Measurements from ENCODE around the gene VWA3B. TPM values are rescaled to one million over a fixed set of nuclear protein-coding genes. Genes with fewer than 3 reads are reported as not detected.

VWA3B gene
- total RNA-seq, 1 donor = not detected

DNA sequence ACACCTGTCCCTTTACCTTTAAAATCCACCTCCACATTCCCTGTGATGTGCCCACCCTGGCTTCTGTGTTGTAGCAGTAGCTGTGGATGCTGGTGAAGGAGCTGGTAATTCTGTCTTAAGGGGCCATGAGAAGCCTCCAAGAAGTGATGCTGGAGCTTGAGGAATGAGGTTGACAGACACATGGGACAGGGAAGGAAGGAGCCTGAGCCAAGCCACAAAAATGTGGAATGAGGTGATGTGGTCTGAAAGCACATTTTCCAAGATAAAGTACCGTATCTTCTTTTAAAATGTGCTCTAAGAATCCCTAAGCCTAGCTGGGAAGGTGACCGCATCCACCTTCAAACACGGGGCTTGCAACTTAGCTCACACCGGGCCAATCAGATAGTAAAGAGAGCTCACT lies 31.2 kb downstream of the VWA3B start:
- H3K4me3 ChIP-seq (ENCODE audit: insufficient read depth, low read length) = no peak overlapping the region
- H4K20me1 ChIP-seq (ENCODE audit: insufficient read depth, low read length) = no peaks in the 10 kb centered on the region
- H3K36me3 ChIP-seq (ENCODE audit: insufficient read depth, low read length) = no peaks in the 10 kb centered on the region
- no peaks in the 10 kb centered on the region for H3K4me1 ChIP-seq (ENCODE audit: insufficient read depth, low read length)
- no peaks in the 10 kb centered on the region for H3K9me3 ChIP-seq (ENCODE audit: low read depth, low read length)
- no peak overlapping the region for H3K4me2 ChIP-seq (ENCODE audit: insufficient read depth, low read length)
- H3K27me3 ChIP-seq (ENCODE audit: insufficient read depth, low read length) = peaks cover 60% of the 10 kb centered on the region
- DNase-seq (ENCODE audit: insufficient read length, low spot score, missing footprints) = no peak
- H3K27ac ChIP-seq (ENCODE audit: low read depth, low read length) = no peak overlapping the region
- no peak overlapping the region for H2AFZ ChIP-seq (ENCODE audit: low read length)
- H3K79me2 ChIP-seq (ENCODE audit: insufficient read depth, low read length) = no peaks in the 10 kb centered on the region
- TF ChIP-seq, protein P1, sequence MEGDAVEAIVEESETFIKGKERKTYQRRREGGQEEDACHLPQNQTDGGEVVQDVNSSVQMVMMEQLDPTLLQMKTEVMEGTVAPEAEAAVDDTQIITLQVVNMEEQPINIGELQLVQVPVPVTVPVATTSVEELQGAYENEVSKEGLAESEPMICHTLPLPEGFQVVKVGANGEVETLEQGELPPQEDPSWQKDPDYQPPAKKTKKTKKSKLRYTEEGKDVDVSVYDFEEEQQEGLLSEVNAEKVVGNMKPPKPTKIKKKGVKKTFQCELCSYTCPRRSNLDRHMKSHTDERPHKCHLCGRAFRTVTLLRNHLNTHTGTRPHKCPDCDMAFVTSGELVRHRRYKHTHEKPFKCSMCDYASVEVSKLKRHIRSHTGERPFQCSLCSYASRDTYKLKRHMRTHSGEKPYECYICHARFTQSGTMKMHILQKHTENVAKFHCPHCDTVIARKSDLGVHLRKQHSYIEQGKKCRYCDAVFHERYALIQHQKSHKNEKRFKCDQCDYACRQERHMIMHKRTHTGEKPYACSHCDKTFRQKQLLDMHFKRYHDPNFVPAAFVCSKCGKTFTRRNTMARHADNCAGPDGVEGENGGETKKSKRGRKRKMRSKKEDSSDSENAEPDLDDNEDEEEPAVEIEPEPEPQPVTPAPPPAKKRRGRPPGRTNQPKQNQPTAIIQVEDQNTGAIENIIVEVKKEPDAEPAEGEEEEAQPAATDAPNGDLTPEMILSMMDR (IDR thresholded peaks at IDR 0.05; ENCODE audit: extremely low read depth, low read depth, low read length) = no peak

DNA sequence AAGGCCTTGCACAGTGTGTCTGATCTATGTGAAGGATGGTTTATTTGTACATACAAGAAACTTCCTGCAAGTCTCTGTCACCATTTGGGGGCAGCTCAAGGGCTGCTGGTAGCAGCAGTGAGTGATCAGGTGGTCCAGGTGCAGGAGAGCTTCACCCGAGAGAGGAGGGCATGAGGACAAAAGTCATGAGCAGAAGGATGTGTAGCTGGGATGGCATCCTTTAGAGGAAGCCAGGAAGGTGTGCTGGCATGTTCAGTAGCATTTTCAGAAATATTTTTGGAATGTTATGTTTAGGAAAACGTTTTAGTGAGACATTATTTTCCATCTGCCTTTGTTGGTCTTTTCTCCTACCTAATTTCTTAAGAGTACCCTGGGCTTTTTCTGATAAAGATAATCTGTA lies 31.9 kb downstream of the VWA3B start:
- Histone ChIP-seq H3K4me2 (ENCODE audit: insufficient read depth, low read length) (no peak overlapping the region), H2AFZ (ENCODE audit: low read length) (no peak overlapping the region), H3K27me3 (ENCODE audit: insufficient read depth, low read length) (peaks cover 62% of the 10 kb centered on the region), H3K27ac (ENCODE audit: low read depth, low read length) (no peak overlapping the region), H3K4me1 (ENCODE audit: insufficient read depth, low read length) (no peaks in the 10 kb centered on the region), H4K20me1 (ENCODE audit: insufficient read depth, low read length) (no peaks in the 10 kb centered on the region), H3K36me3 (ENCODE audit: insufficient read depth, low read length) (no peaks in the 10 kb centered on the region), H3K79me2 (ENCODE audit: insufficient read depth, low read length) (no peaks in the 10 kb centered on the region), H3K4me3 (ENCODE audit: insufficient read depth, low read length) (no peak overlapping the region), H3K9me3 (ENCODE audit: low read depth, low read length) (no peaks in the 10 kb centered on the region)
- DNase-seq (ENCODE audit: insufficient read length, low spot score, missing footprints) = peak; percentile 63
- TF ChIP-seq, protein P1 (IDR thresholded peaks at IDR 0.05; ENCODE audit: extremely low read depth, low read depth, low read length) = no peak

DNA sequence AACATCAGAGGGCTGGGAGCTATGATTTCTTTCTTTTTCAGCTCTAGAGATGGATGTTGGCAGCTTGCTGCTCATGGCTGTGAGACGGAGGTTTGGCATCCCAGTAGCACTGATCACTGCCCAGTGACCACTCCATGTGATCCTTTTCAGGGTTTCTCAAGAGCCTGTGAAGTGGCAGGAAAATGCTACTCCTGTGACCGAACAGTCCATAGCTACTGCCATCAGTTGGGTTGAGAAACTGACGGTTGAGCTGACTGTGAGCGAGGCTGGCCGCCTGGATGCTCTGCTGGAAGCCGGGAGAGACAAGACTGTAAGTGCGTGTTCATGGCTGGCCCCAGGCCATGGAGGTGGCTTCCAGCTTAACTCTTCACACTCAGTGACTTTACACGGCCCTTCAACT lies 34.2 kb downstream of the VWA3B start:
- no peaks in the 10 kb centered on the region for H3K9me3 ChIP-seq (ENCODE audit: low read depth, low read length)
- H4K20me1 ChIP-seq (ENCODE audit: insufficient read depth, low read length) = no peaks in the 10 kb centered on the region
- TF ChIP-seq, protein P1 (IDR thresholded peaks at IDR 0.05; ENCODE audit: extremely low read depth, low read depth, low read length) = no peak
- H3K4me1 ChIP-seq (ENCODE audit: insufficient read depth, low read length) = no peaks in the 10 kb centered on the region
- H3K36me3 ChIP-seq (ENCODE audit: insufficient read depth, low read length) = no peaks in the 10 kb centered on the region
- H3K27ac ChIP-seq (ENCODE audit: low read depth, low read length) = no peak overlapping the region
- H3K27me3 ChIP-seq (ENCODE audit: insufficient read depth, low read length) = peaks cover 61% of the 10 kb centered on the region
- no peaks in the 10 kb centered on the region for H3K79me2 ChIP-seq (ENCODE audit: insufficient read depth, low read length)
- no peak overlapping the region for H2AFZ ChIP-seq (ENCODE audit: low read length)
- H3K4me3 ChIP-seq (ENCODE audit: insufficient read depth, low read length) = no peak overlapping the region
- no peak for DNase-seq (ENCODE audit: insufficient read length, low spot score, missing footprints)
- no peak overlapping the region for H3K4me2 ChIP-seq (ENCODE audit: insufficient read depth, low read length)

DNA sequence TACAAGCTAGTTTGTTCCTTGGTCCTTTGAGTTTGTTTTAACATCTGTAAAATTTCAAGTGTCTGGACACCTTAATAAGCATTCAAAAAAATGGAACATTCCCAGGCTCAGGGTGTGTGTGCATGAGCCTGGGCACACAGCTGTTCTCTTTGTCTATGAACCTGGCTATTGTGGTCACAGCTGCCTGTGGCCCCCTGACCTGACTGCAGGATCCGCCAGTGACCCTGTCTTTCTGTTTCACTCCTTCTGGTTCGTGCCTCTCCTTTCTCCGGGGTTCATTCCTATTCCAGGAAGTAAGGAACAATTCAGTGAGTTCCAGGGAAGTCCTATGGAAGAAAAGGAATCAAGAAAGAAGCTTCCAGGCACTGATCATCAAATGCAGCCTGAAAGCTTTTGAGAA lies 35.6 kb downstream of the VWA3B start:
- Histone ChIP-seq H3K36me3 (ENCODE audit: insufficient read depth, low read length) (no peaks in the 10 kb centered on the region), H3K27me3 (ENCODE audit: insufficient read depth, low read length) (peaks cover 58% of the 10 kb centered on the region), H3K4me2 (ENCODE audit: insufficient read depth, low read length) (no peak overlapping the region), H3K4me1 (ENCODE audit: insufficient read depth, low read length) (no peaks in the 10 kb centered on the region), H3K4me3 (ENCODE audit: insufficient read depth, low read length) (no peak overlapping the region), H3K79me2 (ENCODE audit: insufficient read depth, low read length) (no peaks in the 10 kb centered on the region), H3K9me3 (ENCODE audit: low read depth, low read length) (no peaks in the 10 kb centered on the region), H4K20me1 (ENCODE audit: insufficient read depth, low read length) (no peaks in the 10 kb centered on the region), H3K27ac (ENCODE audit: low read depth, low read length) (no peak overlapping the region), H2AFZ (ENCODE audit: low read length) (no peak overlapping the region)
- no peak for DNase-seq (ENCODE audit: insufficient read length, low spot score, missing footprints)
- TF ChIP-seq, protein P1 (IDR thresholded peaks at IDR 0.05; ENCODE audit: extremely low read depth, low read depth, low read length) = no peak
